GM13977 (cell line): ENCODE data around the gene CPT2.

Source experiments
- DNase-seq: peaks from one replicate; pipeline ENCODE4 v3.0.0; 2012; ENCODE audit warnings: low spot score
- in situ Hi-C: fragments of 300-500 bp; cut with MboI; formaldehyde crosslinking; loops from one replicate; pipeline ENCODE4 v1.12.0; 2022; ENCODE audit warnings: low sequenced_read_pairs, low pct_unique_long_range_greater_than_20kb, mixed read lengths, inconsistent platforms; ENCODE audit not compliant: unreplicated experiment
- TF ChIP-seq, protein P1 (sequence below): IDR thresholded peaks from 2 replicates; pipeline ENCODE4 v1.5.1; 2012; ENCODE audit warnings: mild to moderate bottlenecking, control low read depth; ENCODE audit not compliant: insufficient read depth; ENCODE audit errors: extremely low read depth, missing control alignments

CPT2 gene

DNA sequence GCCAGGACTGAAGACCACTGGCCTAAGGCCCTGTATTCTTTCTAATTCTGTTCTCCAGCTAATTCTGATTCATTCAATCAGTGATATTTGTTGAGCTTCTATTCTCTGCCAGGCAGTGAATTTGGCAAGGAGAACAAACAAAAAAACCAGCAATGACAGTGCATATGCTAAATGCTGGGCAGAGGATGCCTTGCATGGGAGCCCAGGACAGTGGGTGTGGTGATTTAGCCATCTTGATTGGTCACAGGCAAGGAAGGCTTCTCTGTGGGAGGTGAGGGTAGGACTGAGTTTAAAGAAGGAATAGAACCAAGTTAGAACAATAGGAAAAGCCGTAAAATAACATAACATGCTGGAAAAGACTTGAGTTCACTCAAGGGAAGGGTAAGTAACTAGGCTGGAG lies 9.2 kb upstream of the CPT2 start:
- TF ChIP-seq, protein P1, sequence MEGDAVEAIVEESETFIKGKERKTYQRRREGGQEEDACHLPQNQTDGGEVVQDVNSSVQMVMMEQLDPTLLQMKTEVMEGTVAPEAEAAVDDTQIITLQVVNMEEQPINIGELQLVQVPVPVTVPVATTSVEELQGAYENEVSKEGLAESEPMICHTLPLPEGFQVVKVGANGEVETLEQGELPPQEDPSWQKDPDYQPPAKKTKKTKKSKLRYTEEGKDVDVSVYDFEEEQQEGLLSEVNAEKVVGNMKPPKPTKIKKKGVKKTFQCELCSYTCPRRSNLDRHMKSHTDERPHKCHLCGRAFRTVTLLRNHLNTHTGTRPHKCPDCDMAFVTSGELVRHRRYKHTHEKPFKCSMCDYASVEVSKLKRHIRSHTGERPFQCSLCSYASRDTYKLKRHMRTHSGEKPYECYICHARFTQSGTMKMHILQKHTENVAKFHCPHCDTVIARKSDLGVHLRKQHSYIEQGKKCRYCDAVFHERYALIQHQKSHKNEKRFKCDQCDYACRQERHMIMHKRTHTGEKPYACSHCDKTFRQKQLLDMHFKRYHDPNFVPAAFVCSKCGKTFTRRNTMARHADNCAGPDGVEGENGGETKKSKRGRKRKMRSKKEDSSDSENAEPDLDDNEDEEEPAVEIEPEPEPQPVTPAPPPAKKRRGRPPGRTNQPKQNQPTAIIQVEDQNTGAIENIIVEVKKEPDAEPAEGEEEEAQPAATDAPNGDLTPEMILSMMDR: no peak
- DNase-seq: no peak
- in situ Hi-C loops: loop anchor here (10.0 kb wide), 2 partner anchors 273 to 483 kb away; no protein-coding TSS in a partner anchor

DNA sequence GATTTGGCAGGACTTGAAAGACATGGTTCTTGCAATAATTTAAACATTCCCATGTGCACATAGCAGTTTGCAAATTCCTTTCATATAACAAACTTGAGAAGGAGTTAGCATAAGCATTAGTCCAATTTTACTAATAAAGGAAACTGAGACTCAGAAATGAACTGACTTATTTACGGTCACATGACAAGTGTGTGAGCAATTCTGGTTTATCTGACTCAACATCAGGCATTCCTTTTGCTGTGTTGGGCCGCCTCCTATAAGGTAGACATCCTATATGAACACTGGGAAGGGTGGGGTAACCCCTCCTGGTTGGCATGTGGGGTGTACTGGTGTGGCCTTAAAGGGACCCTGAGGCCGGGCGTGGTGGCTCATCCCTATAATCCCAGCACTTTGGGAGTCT lies 8.5 kb upstream of the CPT2 start:
- TF ChIP-seq, protein P1: no peak
- DNase-seq: no peak
- in situ Hi-C loops: loop anchor here (10.0 kb wide), 2 partner anchors 273 to 483 kb away; no protein-coding TSS in a partner anchor

DNA sequence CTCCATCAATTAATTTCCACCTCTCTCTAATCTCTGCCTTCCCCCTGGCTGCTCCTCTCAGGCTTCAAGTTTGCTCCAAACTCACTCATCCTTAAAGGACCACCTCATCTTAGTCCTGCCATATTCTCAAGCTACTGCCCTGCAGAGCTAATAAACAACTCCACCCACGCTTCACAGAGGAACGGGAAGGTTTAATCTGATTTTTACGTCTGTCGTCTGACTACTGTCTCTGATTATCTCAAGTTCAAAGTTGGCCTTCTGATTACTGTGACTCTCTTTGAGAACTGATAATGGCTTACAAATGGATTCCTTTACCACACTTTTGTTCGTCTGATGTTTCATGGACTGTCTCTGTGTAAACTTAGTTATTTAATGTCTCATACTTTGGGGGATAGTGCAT lies 7.6 kb upstream of the CPT2 start:
- no peak for DNase-seq
- in situ Hi-C loops: loop anchor here (10.0 kb wide), 2 partner anchors 274 to 484 kb away; no protein-coding TSS in a partner anchor
- TF ChIP-seq, protein P1: no peak

DNA sequence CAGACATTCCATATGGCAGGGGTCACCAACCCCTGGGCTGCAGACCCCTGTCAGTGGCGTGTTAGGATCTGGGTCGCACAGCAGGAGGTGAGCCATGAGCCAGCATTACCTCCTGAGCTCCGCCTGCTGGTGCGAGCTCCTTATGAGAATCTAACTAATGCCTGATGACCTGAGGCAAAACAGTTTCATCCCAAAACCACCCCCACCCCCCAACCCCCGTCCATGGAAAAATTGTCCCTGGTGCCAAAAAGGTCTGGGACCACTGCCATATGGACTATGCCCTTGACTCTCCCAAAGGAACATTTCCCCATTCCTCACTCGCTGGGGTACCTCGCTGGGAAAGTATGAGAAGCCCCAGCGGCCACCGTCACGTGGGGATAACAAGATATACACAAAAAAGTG lies 6.4 kb upstream of the CPT2 start:
- TF ChIP-seq, protein P1: no peak
- no peak for DNase-seq
- in situ Hi-C loops: no loop called here

DNA sequence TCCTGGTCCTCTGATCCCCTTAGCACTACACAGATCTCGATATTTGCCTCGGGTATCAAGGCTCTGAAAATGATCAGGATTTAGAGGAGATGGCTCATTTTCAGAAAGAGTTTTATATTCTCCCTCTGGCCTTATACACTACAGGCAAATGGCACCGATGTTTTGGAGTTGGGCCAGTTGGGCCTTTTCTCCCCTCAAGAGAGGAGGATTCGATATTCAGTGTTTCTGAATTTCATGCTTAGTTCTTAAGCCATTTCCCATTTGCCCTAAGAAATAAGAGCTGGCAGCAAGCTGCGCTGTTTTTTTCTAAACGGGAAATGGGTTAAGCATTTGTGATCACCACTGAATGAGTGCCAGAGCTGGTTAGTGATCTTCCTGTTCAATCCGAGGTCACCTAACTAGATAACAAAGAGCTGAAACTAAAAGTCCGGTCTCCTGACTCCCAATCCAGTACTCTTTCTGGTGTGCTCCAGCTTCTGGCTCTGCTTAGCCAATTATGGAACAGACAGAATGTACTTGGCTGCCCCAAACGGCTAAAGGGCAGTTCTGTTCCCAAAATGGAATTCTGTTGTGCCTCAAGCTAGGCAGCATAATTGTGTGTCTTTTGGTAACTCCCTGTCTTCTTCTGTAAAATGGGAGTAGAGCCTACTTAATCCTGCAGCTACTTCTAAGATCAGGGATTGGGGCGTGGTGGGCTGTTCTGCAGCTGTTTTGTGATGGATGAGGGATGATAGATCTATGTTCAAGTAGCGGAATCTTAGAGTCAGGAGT lies 1.2 kb upstream of the CPT2 start:
- in situ Hi-C loops: no loop called here
- DNase-seq: no peak
- TF ChIP-seq, protein P1: no peak

DNA sequence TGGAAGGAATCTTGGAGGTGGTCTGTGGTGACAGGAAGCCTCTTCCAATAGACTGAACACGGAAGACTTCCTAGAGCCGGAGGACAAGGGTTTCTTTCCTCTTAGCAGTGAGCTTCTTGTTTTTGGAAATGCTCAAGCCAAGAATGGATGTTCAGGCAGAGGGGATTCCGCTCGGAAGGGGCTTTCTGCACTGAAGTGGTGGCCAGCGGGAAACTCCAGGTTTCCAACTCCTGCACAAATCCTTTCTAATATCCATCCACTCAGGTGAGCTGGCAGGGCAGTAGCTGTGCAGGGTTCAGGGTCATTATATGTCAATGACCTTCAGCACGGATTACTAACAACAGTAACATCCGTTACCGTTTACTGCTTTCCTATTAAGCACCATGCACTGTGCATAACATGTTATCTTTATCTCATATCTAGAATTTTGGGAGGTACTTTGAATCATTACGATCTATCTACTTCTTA lies 573 bp upstream of the CPT2 start:
- TF ChIP-seq, protein P1: no peak
- DNase-seq: peak; percentile 34
- in situ Hi-C loops: no loop called here
